HEK293 (cell line): Measurements from ENCODE around the gene NEMP2.
A peak's percentile ranks its signal among the peaks of the same experiment; 100 is the strongest.

ENCODE experiments used
- CTCF ChIA-PET: fragments of 350-600 bp; formaldehyde crosslinking; extraction: SDS; loops from one replicate; lab custom pipeline; 2021; ENCODE audit warnings: antibody characterized with exemption; lab: Yijun Ruan, JAX
- POLR2A ChIA-PET: fragments of 300-600 bp; formaldehyde crosslinking; extraction: SDS; loops from one replicate; lab custom pipeline; 2020; ENCODE audit warnings: antibody characterized with exemption, inconsistent platforms; lab: Yijun Ruan, JAX
- H3K27ac ChIP-seq: fragments of 200-500 bp; sonication (Bioruptor generic); 2 replicates; pipeline ENCODE4 v1.5.1; 2014; ENCODE audit warnings: low read depth, low read length, control low read depth, inconsistent platforms; ENCODE audit errors: extremely low read depth
- H3K36me3 ChIP-seq, 2 experiments: fragments of 200-500 bp in 1 of 2; sonication (Bioruptor generic) in 1 of 2; 1 replicate in 1 of 2; 2 replicates in 1 of 2; pipeline ENCODE4 v1.5.1; 2014 to 2017; ENCODE audit warnings: inconsistent platforms in 2 of 2, low read length in 2 of 2; ENCODE audit not compliant: control insufficient read depth in 2 of 2, insufficient read depth in 1 of 2
- H3K4me1 ChIP-seq: fragments of 200-500 bp; sonication (Bioruptor generic); 2 replicates; pipeline ENCODE4 v1.5.1; 2014; ENCODE audit warnings: mild to moderate bottlenecking, low read length, inconsistent platforms; ENCODE audit not compliant: control insufficient read depth, insufficient read depth
- H3K4me3 ChIP-seq: 2 replicates; pipeline ENCODE4 v1.5.1; 2011; ENCODE audit warnings: low read depth, mild to moderate bottlenecking, control low read depth, low read length, moderate library complexity
- H3K9me3 ChIP-seq: fragments of 200-500 bp; sonication (Bioruptor generic); 2 replicates; pipeline ENCODE4 v1.5.1; 2014; ENCODE audit warnings: low read depth, low read length, inconsistent platforms; ENCODE audit not compliant: control insufficient read depth, insufficient read depth
- BCL11B ChIP-seq: fragments of 450-650 bp; formaldehyde crosslinking; IDR thresholded peaks from 2 replicates; pipeline ENCODE4 v1.5.1; 2016; ENCODE audit warnings: low read depth, missing biosample characterization, missing genetic modification characterization
- EGR2 ChIP-seq: fragments of 450-650 bp; formaldehyde crosslinking; IDR thresholded peaks from 2 replicates; pipeline ENCODE4 v1.5.1; 2016; ENCODE audit warnings: low read depth, missing biosample characterization, missing genetic modification characterization
- GFI1B ChIP-seq: fragments of 450-650 bp; formaldehyde crosslinking; IDR thresholded peaks from 2 replicates; pipeline ENCODE4 v1.5.1; 2016; ENCODE audit warnings: missing biosample characterization, missing genetic modification characterization
- MZF1 ChIP-seq: fragments of 450-650 bp; formaldehyde crosslinking; IDR thresholded peaks from 2 replicates; pipeline ENCODE4 v1.5.1; 2017; ENCODE audit warnings: missing biosample characterization, missing genetic modification characterization, borderline replicate concordance
- SP2 ChIP-seq: fragments of 450-650 bp; formaldehyde crosslinking; IDR thresholded peaks from 2 replicates; pipeline ENCODE4 v1.5.1; 2016; ENCODE audit warnings: missing biosample characterization, missing genetic modification characterization
- TRIM28 ChIP-seq: IDR thresholded peaks from 2 replicates; pipeline ENCODE4 v1.6.1; 2011; ENCODE audit warnings: low read length, control low read depth, borderline replicate concordance
- ZBTB21 ChIP-seq: fragments of 450-650 bp; formaldehyde crosslinking; IDR thresholded peaks from 2 replicates; pipeline ENCODE4 v1.5.1; 2017; ENCODE audit warnings: missing biosample characterization, missing genetic modification characterization
- ZBTB44 ChIP-seq: fragments of 450-650 bp; IDR thresholded peaks from 2 replicates; pipeline ENCODE4 v1.5.1; 2018; ENCODE audit warnings: missing biosample characterization, mild to moderate bottlenecking, missing genetic modification characterization
- ZBTB49 ChIP-seq: fragments of 450-650 bp; formaldehyde crosslinking; IDR thresholded peaks from 2 replicates; pipeline ENCODE4 v1.5.1; 2016; ENCODE audit warnings: missing biosample characterization, missing genetic modification characterization, low read depth
- ZNF174 ChIP-seq: fragments of 450-650 bp; formaldehyde crosslinking; IDR thresholded peaks from 2 replicates; pipeline ENCODE4 v1.5.0; 2017; ENCODE audit warnings: missing biosample characterization, mild to moderate bottlenecking, missing genetic modification characterization
- ZNF2 ChIP-seq: fragments of 450-650 bp; formaldehyde crosslinking; IDR thresholded peaks from 2 replicates; pipeline ENCODE4 v1.5.1; 2016; ENCODE audit warnings: missing biosample characterization, missing genetic modification characterization
- ZNF239 ChIP-seq: fragments of 450-650 bp; formaldehyde crosslinking; IDR thresholded peaks from 2 replicates; pipeline ENCODE4 v1.5.1; 2016; ENCODE audit warnings: missing biosample characterization, missing genetic modification characterization
- ZNF324 ChIP-seq: fragments of 450-650 bp; formaldehyde crosslinking; IDR thresholded peaks from 2 replicates; pipeline ENCODE4 v1.5.1; 2016; ENCODE audit warnings: missing biosample characterization, missing genetic modification characterization
- ZNF335 ChIP-seq: fragments of 450-650 bp; formaldehyde crosslinking; conservative IDR thresholded peaks from 2 replicates; pipeline ENCODE4 v1.5.1; 2016; ENCODE audit warnings: missing biosample characterization, missing genetic modification characterization
- ZNF391 ChIP-seq: fragments of 450-650 bp; formaldehyde crosslinking; IDR thresholded peaks from 2 replicates; pipeline ENCODE4 v1.5.1; 2016; ENCODE audit warnings: low read depth, missing biosample characterization, missing genetic modification characterization, borderline replicate concordance
- ZNF394 ChIP-seq: fragments of 450-650 bp; formaldehyde crosslinking; IDR thresholded peaks from 2 replicates; pipeline ENCODE4 v1.5.1; 2016; ENCODE audit warnings: missing biosample characterization, missing genetic modification characterization, mild to moderate bottlenecking, moderate library complexity, borderline replicate concordance
- ZNF501 ChIP-seq: fragments of 450-650 bp; formaldehyde crosslinking; IDR thresholded peaks from 2 replicates; pipeline ENCODE4 v1.5.1; 2016; ENCODE audit warnings: missing biosample characterization, missing genetic modification characterization
- ZNF624 ChIP-seq: fragments of 450-650 bp; formaldehyde crosslinking; IDR thresholded peaks from 2 replicates; pipeline ENCODE4 v1.5.1; 2017; ENCODE audit warnings: missing biosample characterization, missing genetic modification characterization
- ZNF645 ChIP-seq: fragments of 450-650 bp; formaldehyde crosslinking; IDR thresholded peaks from 2 replicates; pipeline ENCODE4; 2016; ENCODE audit warnings: missing biosample characterization, missing genetic modification characterization
- ZNF677 ChIP-seq: fragments of 450-650 bp; IDR thresholded peaks from 2 replicates; pipeline ENCODE4 v1.5.0; 2018; ENCODE audit warnings: missing biosample characterization, mild to moderate bottlenecking, missing genetic modification characterization, moderate library complexity
- ZNF747 ChIP-seq: fragments of 450-650 bp; formaldehyde crosslinking; IDR thresholded peaks from 2 replicates; pipeline ENCODE4 v1.5.1; 2016; ENCODE audit warnings: missing biosample characterization, missing genetic modification characterization
- ZSCAN16 ChIP-seq: fragments of 450-650 bp; formaldehyde crosslinking; IDR thresholded peaks from 2 replicates; pipeline ENCODE4 v1.5.1; 2016; ENCODE audit warnings: missing biosample characterization, missing genetic modification characterization
- TF ChIP-seq, protein P1 (sequence below): fragments of 450-650 bp; formaldehyde crosslinking; IDR thresholded peaks from 2 replicates; pipeline ENCODE4 v1.5.1; 2016; ENCODE audit warnings: missing biosample characterization, missing genetic modification characterization
- TF ChIP-seq, protein P2 (sequence below): fragments of 450-650 bp; formaldehyde crosslinking; IDR thresholded peaks from 2 replicates; pipeline ENCODE4 v1.5.1; 2017; ENCODE audit warnings: missing biosample characterization, missing genetic modification characterization
- TF ChIP-seq, protein P3 (sequence below): sonication (generic); formaldehyde crosslinking; IDR thresholded peaks from 2 replicates; pipeline ENCODE4 v1.8.1; 2022; ENCODE audit warnings: mild to moderate bottlenecking, moderate library complexity, missing genetic modification reagents
- TF ChIP-seq, protein P4 (sequence below): fragments of 450-650 bp; formaldehyde crosslinking; IDR thresholded peaks from 2 replicates; pipeline ENCODE4 v1.5.1; 2017; ENCODE audit warnings: missing biosample characterization, missing genetic modification characterization

Gene NEMP2

DNA sequence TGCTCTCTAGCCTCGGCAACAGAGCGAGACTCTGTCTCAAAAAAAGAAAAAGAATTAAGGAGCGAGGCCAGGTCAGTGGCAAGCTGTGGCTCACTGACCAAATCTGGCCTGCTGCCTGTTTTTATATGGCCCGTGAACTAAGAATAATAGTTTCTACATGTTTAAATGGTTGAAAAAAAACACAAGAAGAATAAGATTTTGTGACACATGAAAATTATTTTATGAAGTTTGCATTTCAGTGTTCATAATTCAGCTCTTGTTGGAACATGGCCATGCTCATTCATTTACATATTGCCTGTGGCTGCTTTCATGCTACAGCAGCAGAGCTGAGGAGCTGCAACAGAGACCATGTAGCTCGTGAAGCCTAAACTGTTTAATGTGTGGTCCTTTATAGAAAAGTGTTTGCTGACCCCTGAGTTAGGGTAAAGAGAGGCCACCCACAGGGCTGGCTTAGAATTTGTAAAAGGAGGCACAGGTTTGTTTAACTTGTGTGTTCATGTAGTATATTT is 66.9 kb downstream of the NEMP2 start:
- no peaks in the 10 kb centered on the region for H3K9me3 ChIP-seq
- peaks cover 34% of the 10 kb centered on the region for H3K4me1 ChIP-seq
- POLR2A ChIA-PET, result no interaction called here
- no peak overlapping the region for H3K4me3 ChIP-seq
- peak overlapping the region; percentile 75 for H3K27ac ChIP-seq
- no peaks in the 10 kb centered on the region for H3K36me3 ChIP-seq
- CTCF ChIA-PET, result interaction anchor here (1.2 kb wide), 1 partner anchor 117 kb away, joined by 7 read pairs; no protein-coding TSS in a partner anchor
- TF ChIP-seq, protein P1, sequence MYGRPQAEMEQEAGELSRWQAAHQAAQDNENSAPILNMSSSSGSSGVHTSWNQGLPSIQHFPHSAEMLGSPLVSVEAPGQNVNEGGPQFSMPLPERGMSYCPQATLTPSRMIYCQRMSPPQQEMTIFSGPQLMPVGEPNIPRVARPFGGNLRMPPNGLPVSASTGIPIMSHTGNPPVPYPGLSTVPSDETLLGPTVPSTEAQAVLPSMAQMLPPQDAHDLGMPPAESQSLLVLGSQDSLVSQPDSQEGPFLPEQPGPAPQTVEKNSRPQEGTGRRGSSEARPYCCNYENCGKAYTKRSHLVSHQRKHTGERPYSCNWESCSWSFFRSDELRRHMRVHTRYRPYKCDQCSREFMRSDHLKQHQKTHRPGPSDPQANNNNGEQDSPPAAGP (tag by site-specific recombination), result no peak
- no peak for TF ChIP-seq ZNF335 (tag by site-specific recombination)
- peak; percentile 87; the same call in 1 of the 2 replicates for TF ChIP-seq ZSCAN16 (tag by site-specific recombination)
- TF ChIP-seq ZNF239, result no peak
- no peak for TF ChIP-seq ZNF391 (tag by site-specific recombination)
- TF ChIP-seq ZBTB44 (tag by site-specific recombination), result peak; percentile 71
- TF ChIP-seq, protein P2, sequence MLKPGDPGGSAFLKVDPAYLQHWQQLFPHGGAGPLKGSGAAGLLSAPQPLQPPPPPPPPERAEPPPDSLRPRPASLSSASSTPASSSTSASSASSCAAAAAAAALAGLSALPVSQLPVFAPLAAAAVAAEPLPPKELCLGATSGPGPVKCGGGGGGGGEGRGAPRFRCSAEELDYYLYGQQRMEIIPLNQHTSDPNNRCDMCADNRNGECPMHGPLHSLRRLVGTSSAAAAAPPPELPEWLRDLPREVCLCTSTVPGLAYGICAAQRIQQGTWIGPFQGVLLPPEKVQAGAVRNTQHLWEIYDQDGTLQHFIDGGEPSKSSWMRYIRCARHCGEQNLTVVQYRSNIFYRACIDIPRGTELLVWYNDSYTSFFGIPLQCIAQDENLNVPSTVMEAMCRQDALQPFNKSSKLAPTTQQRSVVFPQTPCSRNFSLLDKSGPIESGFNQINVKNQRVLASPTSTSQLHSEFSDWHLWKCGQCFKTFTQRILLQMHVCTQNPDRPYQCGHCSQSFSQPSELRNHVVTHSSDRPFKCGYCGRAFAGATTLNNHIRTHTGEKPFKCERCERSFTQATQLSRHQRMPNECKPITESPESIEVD (tag by site-specific recombination), result peak; percentile 80
- TF ChIP-seq, protein P3, sequence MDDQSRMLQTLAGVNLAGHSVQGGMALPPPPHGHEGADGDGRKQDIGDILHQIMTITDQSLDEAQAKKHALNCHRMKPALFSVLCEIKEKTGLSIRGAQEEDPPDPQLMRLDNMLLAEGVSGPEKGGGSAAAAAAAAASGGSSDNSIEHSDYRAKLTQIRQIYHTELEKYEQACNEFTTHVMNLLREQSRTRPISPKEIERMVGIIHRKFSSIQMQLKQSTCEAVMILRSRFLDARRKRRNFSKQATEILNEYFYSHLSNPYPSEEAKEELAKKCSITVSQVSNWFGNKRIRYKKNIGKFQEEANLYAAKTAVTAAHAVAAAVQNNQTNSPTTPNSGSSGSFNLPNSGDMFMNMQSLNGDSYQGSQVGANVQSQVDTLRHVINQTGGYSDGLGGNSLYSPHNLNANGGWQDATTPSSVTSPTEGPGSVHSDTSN (CRISPR knock-in tag), result no peak
- TF ChIP-seq ZNF174 (tag by site-specific recombination), result no peak
- TF ChIP-seq ZNF394 (tag by site-specific recombination), result no peak
- no peak for TF ChIP-seq MZF1
- peak; percentile 14; the same call in 1 of the 2 replicates for TF ChIP-seq TRIM28
- no peak for TF ChIP-seq SP2
- no peak for TF ChIP-seq ZNF645 (tag by site-specific recombination)
- TF ChIP-seq, protein P4, sequence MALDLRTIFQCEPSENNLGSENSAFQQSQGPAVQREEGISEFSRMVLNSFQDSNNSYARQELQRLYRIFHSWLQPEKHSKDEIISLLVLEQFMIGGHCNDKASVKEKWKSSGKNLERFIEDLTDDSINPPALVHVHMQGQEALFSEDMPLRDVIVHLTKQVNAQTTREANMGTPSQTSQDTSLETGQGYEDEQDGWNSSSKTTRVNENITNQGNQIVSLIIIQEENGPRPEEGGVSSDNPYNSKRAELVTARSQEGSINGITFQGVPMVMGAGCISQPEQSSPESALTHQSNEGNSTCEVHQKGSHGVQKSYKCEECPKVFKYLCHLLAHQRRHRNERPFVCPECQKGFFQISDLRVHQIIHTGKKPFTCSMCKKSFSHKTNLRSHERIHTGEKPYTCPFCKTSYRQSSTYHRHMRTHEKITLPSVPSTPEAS (tag by site-specific recombination), result no peak
- no peak for TF ChIP-seq ZNF324 (tag by site-specific recombination)
- TF ChIP-seq ZNF624, result no peak
- no peak for TF ChIP-seq ZBTB21
- TF ChIP-seq ZBTB49 (tag by site-specific recombination), result no peak
- TF ChIP-seq GFI1B (tag by site-specific recombination), result no peak
- no peak for TF ChIP-seq ZNF677 (tag by site-specific recombination)
- no peak for TF ChIP-seq EGR2 (tag by site-specific recombination)
- TF ChIP-seq ZNF2 (tag by site-specific recombination), result no peak
- TF ChIP-seq ZNF747, result no peak
- TF ChIP-seq ZNF501 (tag by site-specific recombination), result no peak
- TF ChIP-seq BCL11B (tag by site-specific recombination), result no peak
